Astrocyte of the cerebellum (primary cell): Measurements from ENCODE around the gene ZNF609.

Experiments used
- DNase-seq: peaks from one replicate; pipeline ENCODE4 v3.0.0-alpha.2; 2011; ENCODE audit warnings: low read depth
- H3K4me3 ChIP-seq: 2 replicates; pipeline ENCODE4 v1.5.1; 2011; ENCODE audit warnings: mild to moderate bottlenecking, low read depth, low read length, moderate library complexity
- in situ Hi-C: cut with HindIII; loops from 2 replicates; pipeline ENCODE4 v1.10.0; 2017; ENCODE audit warnings: low sequenced_read_pairs
- TF ChIP-seq, protein P1 (sequence below): IDR thresholded peaks from 2 replicates; pipeline ENCODE4 v1.5.1; 2012; ENCODE audit warnings: low read length, low read depth, moderate library complexity, mild to moderate bottlenecking; ENCODE audit errors: missing control alignments

The ZNF609 gene

DNA sequence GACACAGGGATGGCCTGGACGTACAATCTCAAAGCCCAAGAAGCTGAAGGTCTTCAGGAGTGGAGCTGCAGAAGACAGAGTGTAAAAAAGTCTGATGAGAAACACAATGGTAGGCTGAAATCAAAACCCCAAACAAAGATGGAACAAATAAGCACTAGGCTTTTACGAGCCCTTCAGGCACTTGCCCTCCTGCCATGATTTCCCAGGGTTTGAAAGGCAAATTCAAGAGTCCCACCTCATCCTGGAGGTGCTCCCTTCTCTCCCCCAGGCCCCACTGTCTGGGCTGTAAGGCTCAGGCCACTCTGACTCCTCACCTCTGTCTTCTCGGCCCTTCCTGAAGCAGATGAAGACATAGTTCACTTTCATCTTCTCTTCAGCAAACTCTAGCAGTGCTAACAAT, 228.4 kb downstream of the ZNF609 start:
- TF ChIP-seq, protein P1, sequence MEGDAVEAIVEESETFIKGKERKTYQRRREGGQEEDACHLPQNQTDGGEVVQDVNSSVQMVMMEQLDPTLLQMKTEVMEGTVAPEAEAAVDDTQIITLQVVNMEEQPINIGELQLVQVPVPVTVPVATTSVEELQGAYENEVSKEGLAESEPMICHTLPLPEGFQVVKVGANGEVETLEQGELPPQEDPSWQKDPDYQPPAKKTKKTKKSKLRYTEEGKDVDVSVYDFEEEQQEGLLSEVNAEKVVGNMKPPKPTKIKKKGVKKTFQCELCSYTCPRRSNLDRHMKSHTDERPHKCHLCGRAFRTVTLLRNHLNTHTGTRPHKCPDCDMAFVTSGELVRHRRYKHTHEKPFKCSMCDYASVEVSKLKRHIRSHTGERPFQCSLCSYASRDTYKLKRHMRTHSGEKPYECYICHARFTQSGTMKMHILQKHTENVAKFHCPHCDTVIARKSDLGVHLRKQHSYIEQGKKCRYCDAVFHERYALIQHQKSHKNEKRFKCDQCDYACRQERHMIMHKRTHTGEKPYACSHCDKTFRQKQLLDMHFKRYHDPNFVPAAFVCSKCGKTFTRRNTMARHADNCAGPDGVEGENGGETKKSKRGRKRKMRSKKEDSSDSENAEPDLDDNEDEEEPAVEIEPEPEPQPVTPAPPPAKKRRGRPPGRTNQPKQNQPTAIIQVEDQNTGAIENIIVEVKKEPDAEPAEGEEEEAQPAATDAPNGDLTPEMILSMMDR: no peak
- DNase-seq: no peak
- in situ Hi-C loops: no loop called here
- no peak overlapping the region for H3K4me3 ChIP-seq

GRCh38 chr15:64690008-64690407, 229.6 kb downstream of the ZNF609 start:
- no peak for DNase-seq
- no peak overlapping the region for H3K4me3 ChIP-seq
- TF ChIP-seq, protein P1: no peak
- in situ Hi-C loops: no loop called here

DNA sequence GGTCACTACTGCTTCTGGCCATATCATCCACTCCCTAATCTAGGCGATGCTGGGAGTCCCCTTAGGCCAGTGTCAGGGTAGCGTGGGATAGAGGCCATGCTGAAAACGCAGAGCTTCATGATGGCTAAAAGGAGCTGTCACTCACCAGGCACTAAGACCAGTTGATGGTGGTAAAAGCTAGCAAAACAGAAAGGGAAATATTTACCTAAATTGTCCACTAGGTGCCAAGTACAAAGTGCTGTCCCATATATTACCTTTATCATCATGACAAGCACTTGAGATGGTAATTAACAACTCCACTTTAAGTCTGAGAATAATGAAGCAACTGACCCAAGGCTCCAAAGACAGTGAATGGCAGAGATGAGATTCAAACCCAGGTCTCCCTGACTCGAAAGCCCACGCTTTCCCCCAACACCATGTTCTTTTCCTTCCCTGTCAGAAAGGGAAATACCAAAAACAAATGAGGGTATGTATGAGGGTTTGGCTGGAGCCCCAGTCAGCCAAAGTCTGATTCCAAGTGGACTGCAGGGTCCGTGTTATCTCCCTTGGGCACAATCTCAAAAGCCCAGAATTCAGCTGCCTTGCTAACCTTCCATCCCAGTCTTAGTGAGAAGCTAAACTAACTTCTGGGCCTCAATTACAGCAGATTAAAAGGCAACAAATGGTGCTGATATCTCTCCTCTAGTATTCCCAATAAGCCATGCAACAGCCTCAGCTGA, 230.4 kb downstream of the ZNF609 start:
- no peak overlapping the region for H3K4me3 ChIP-seq
- in situ Hi-C loops: no loop called here
- TF ChIP-seq, protein P1: no peak
- DNase-seq: no peak

DNA sequence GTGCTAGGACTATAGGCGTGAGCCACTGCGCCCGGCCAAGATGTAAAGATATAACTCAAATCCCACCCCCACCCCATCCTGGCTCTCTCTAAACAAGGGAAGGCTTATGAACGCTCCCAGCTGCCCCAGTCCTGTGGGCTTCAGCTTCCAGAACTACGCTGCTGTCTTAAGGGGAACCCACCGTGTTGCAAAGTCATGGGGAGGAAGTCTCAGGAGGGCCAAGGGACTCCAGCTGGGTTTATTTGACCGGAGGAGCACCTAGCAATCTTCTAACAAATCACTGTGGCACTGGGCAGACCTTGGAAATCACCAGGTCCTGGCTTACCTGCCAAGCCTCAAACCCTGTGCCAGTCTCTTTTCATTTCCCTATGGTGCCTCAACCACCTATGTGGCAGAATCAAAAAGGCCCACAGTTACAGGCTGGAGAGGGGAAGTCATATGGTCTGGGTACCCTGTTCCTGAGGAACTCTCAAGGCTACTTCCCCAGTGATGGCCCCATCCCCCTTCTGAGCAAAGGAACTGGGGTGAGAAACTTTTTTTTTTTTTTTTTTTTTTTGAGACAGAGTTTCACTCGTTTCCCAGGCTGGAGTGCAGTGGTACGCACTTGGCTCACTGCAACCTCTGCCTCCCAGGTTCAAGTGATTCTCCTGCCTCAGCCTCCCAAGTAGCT, 231.7 kb downstream of the ZNF609 start:
- in situ Hi-C loops: no loop called here
- TF ChIP-seq, protein P1: no peak
- H3K4me3 ChIP-seq: no peak overlapping the region
- DNase-seq: no peak

DNA sequence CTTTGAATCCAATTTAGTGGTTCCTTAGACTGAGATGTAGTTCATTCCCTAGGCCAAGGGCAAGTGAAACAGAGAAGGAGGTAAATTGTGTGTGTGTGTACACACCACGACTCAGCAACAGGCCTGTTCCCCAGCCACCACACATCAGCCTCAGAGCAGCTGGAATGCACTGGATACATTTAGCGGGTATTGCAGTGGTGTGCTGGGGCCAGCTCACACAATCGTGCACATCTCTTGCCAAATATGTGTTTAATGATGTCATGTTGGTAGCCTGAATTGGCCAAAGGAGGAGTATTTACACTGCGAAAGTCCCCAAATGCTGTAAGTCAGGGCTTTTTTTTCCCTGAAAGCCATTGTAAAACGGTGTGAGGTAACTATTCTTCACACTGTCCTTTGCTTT, 232.8 kb downstream of the ZNF609 start:
- no peak overlapping the region for H3K4me3 ChIP-seq
- in situ Hi-C loops: no loop called here
- TF ChIP-seq, protein P1: no peak
- peak; percentile 78 for DNase-seq

DNA sequence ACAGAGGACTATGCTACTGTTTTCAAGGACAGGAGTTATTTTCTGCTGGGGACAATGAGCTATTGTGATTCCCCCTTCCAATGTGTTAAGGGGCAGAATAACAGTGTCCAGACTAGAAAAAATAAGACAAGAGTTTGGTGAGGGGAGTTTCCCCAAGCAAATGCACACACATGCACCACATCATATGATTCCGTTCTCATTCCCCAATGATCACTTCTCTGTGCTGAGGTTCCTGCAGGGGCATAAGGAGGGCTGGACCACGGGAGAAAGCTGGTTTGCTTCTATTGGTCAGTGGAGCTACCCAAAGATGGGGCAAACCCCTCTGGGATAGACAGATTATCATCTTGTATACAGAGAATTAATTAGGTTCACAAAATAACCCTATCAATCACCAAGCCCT, 234.4 kb downstream of the ZNF609 start:
- DNase-seq: no peak
- in situ Hi-C loops: no loop called here
- TF ChIP-seq, protein P1: no peak
- H3K4me3 ChIP-seq: no peak overlapping the region
